HUES64 (cell line): Measurements from ENCODE around the gene AMBN.
"Not testable (repeated sequence)": the region's sequence is repeated elsewhere in the genome, so short reads cannot be mapped to it uniquely, and the experiment has no call there.

Source experiments
- H3K27ac ChIP-seq: 2 replicates; pipeline ENCODE4 v1.7.0; 2013; ENCODE audit warnings: low read depth, low read length, inconsistent platforms
- H3K27me3 ChIP-seq: 2 replicates; pipeline ENCODE4 v1.6.1; 2013; ENCODE audit warnings: mild to moderate bottlenecking, low read length; ENCODE audit not compliant: insufficient read depth
- H3K36me3 ChIP-seq: 2 replicates; pipeline ENCODE4 v1.6.1; 2013; ENCODE audit warnings: mild to moderate bottlenecking, low read length; ENCODE audit not compliant: insufficient read depth
- H3K4me1 ChIP-seq: 2 replicates; pipeline ENCODE4 v1.6.1; 2013; ENCODE audit warnings: mild to moderate bottlenecking, low read length, moderate library complexity; ENCODE audit not compliant: insufficient read depth
- H3K4me3 ChIP-seq: 2 replicates; pipeline ENCODE4 v1.5.1; 2013; ENCODE audit warnings: mild to moderate bottlenecking, low read length, moderate library complexity
- H3K9ac ChIP-seq: 2 replicates; pipeline ENCODE4 v1.6.1; 2013; ENCODE audit warnings: mild to moderate bottlenecking, low read depth, low read length
- H3K9me3 ChIP-seq: 2 replicates; pipeline ENCODE4 v1.6.1; 2013; ENCODE audit warnings: low read depth, low read length; ENCODE audit not compliant: insufficient read depth
- WGBS: fragments of 150-250, 120-280 bp; methylation state at CpG from one replicate; pipeline ENCODE4 v1.1.7; 2013; ENCODE audit warnings: missing lambda C conversion rate; 5-methylcytosine and 5-hydroxymethylcytosine counted together

AMBN gene

GRCh38 chr4:70634482-70634881, 42.4 kb downstream of the AMBN start:
- Histone ChIP-seq H3K9me3 (no peaks in the 10 kb centered on the region), H3K27ac (no peak overlapping the region), H3K4me1 (no peaks in the 10 kb centered on the region), H3K4me3 (no peak overlapping the region), H3K36me3 (no peaks in the 10 kb centered on the region), H3K9ac (no peak overlapping the region), H3K27me3 (no peaks in the 10 kb centered on the region)
- WGBS = 93% methylated on average over 5 of the region's 5 CpGs

- Histone ChIP-seq H3K27me3 (no peaks in the 10 kb centered on the region), H3K9ac (no peak overlapping the region), H3K27ac (no peak overlapping the region), H3K36me3 (no peaks in the 10 kb centered on the region), H3K4me3 (no peak overlapping the region), H3K4me1 (no peaks in the 10 kb centered on the region), H3K9me3 (no peaks in the 10 kb centered on the region)
- WGBS = 92% methylated on average over 5 of the region's 8 CpGs
These were observed 45.3 kb downstream of the AMBN start for GRCh38 chr4:70637239-70637913.

GRCh38 chr4:70640192-70640591, 48.1 kb downstream of the AMBN start:
- Histone ChIP-seq H3K9me3 (no peaks in the 10 kb centered on the region), H3K9ac (no peak overlapping the region), H3K36me3 (no peaks in the 10 kb centered on the region), H3K4me1 (no peaks in the 10 kb centered on the region), H3K27ac (no peak overlapping the region), H3K27me3 (no peaks in the 10 kb centered on the region), H3K4me3 (no peak overlapping the region)
- WGBS = 85% methylated on average over 2 of the region's 2 CpGs

- not testable (repeated sequence) for H3K4me3 ChIP-seq, H3K27me3 ChIP-seq, H3K27ac ChIP-seq, H3K9me3 ChIP-seq, H3K9ac ChIP-seq, H3K36me3 ChIP-seq, H3K4me1 ChIP-seq
- 88% methylated on average over 2 of the region's 4 CpGs for WGBS
These were observed 58.7 kb downstream of the AMBN start for GRCh38 chr4:70650741-70651140.

- H3K36me3 ChIP-seq = no peaks in the 10 kb centered on the region
- H3K27me3 ChIP-seq = no peaks in the 10 kb centered on the region
- H3K4me1 ChIP-seq = no peaks in the 10 kb centered on the region
- H3K4me3 ChIP-seq = no peak overlapping the region
- H3K27ac ChIP-seq = no peak overlapping the region
- no peaks in the 10 kb centered on the region for H3K9me3 ChIP-seq
- no peak overlapping the region for H3K9ac ChIP-seq
- WGBS = 47% methylated on average over 3 of the region's 4 CpGs
These were observed 59.9 kb downstream of the AMBN start for GRCh38 chr4:70651864-70652506.

- Histone ChIP-seq H3K27ac (no peak overlapping the region), H3K4me3 (no peak overlapping the region), H3K36me3 (no peaks in the 10 kb centered on the region), H3K4me1 (no peaks in the 10 kb centered on the region), H3K9ac (no peak overlapping the region), H3K27me3 (no peaks in the 10 kb centered on the region), H3K9me3 (no peaks in the 10 kb centered on the region)
- 94% methylated on average over 3 of the region's 5 CpGs for WGBS
These were observed 62.6 kb downstream of the AMBN start for GRCh38 chr4:70654605-70655011.
